K562 (cell line): ENCODE results near the gene RALGPS1. TPM values are rescaled to one million over a fixed set of nuclear protein-coding genes. Genes with fewer than 3 reads are reported as not detected.

ENCODE experiments used
- ATAC-seq: fragments of 200-7000 bp; cut with Tn5 transposase; 3 replicates; pipeline ENCODE4 v1.9.1; 2020; ENCODE audit warnings: moderate library complexity
- BruUV-seq: library from RNA; stranded (reverse); fragments of 400-500 nt; replicated peaks from 2 replicates; lab custom pipeline; 2021; lab: Mats Ljungman, UMichigan
- CTCF ChIA-PET: fragments of 300-600 bp; formaldehyde crosslinking; extraction: SDS; loops from one replicate; lab custom pipeline; 2021; ENCODE audit warnings: low intra/inter-chr PET ratio; lab: Yijun Ruan, JAX
- POLR2A ChIA-PET: fragments of 300-600, 350-650 bp; sonication (Branson Sonifier 250); formaldehyde crosslinking; extraction: SDS; loops from one replicate; lab custom pipeline; 2021; ENCODE audit warnings: antibody characterized with exemption, inconsistent platforms; lab: Yijun Ruan, JAX
- DNase-seq, 4 experiments: peaks; one replicate each; pipeline versions ENCODE4 v3.0.0 to v3.0.0-alpha.2; 2011 to 2018; ENCODE audit warnings: low spot score in 3 of 4, mixed read lengths in 3 of 4; ENCODE audit errors: extremely low read depth in 1 of 4
- FAIRE-seq: peaks from 2 replicates; lab custom pipeline; 2011; peaks lifted over from hg19 to GRCh38; lab: Jason Lieb, UNC
- H2AFZ ChIP-seq: 2 replicates; pipeline ENCODE4 v1.6.0; 2011; ENCODE audit warnings: low read depth, low read length, control low read depth, inconsistent platforms
- H3K27ac ChIP-seq: fragments of 200-600 bp; 3 replicates; pipeline ENCODE4 v1.8.0; 2011; ENCODE audit warnings: low read depth, mild to moderate bottlenecking, control low read depth, inconsistent platforms, low read length, moderate library complexity, mixed read lengths; ENCODE audit errors: extremely low read depth
- H3K27me3 ChIP-seq, 2 experiments: fragments of 300-600 bp in 1 of 2; 2 replicates in 1 of 2; 3 replicates in 1 of 2; pipeline versions ENCODE4 v1.6.0 to v1.8.0; 2011; ENCODE audit warnings: inconsistent platforms in 2 of 2, low read length in 2 of 2, mild to moderate bottlenecking in 1 of 2, mixed read lengths in 1 of 2, moderate library complexity in 1 of 2; ENCODE audit not compliant: control insufficient read depth in 2 of 2, insufficient read depth in 2 of 2
- H3K36me3 ChIP-seq: fragments of 300-600 bp; 3 replicates; pipeline ENCODE4 v1.8.0; 2011; ENCODE audit warnings: mild to moderate bottlenecking, low read length, inconsistent platforms; ENCODE audit not compliant: control insufficient read depth, insufficient read depth
- H3K4me1 ChIP-seq, 2 experiments: fragments of 200-600 bp in 1 of 2; replicated peaks in 1 of 2; 2 replicates in 1 of 2; 3 replicates in 1 of 2; pipeline versions ENCODE4 v1.5.1 to v1.8.0; 2011; ENCODE audit warnings: inconsistent platforms in 2 of 2, low read length in 2 of 2, mild to moderate bottlenecking in 1 of 2, mixed read lengths in 1 of 2, moderate library complexity in 1 of 2; ENCODE audit not compliant: control insufficient read depth in 2 of 2, insufficient read depth in 2 of 2
- H3K4me2 ChIP-seq: 2 replicates; pipeline ENCODE4 v1.6.1; 2011; ENCODE audit warnings: low read length, control low read depth, inconsistent platforms, mixed read lengths; ENCODE audit not compliant: insufficient read depth
- H3K4me3 ChIP-seq: fragments of 200-600 bp; sonication (generic), shearing (Covaris generic); 2 replicates; pipeline ENCODE4 v1.5.1; 2016; ENCODE audit warnings: control low read depth, inconsistent platforms
- H3K79me2 ChIP-seq: fragments of 200-600 bp; 3 replicates; pipeline ENCODE4 v1.8.0; 2011; ENCODE audit warnings: low read length, inconsistent platforms; ENCODE audit not compliant: control insufficient read depth, insufficient read depth
- H3K9ac ChIP-seq, 2 experiments: 2 replicates each; pipeline versions ENCODE4 v1.6.0 to v1.6.1; 2011; ENCODE audit warnings: low read depth in 2 of 2, low read length in 2 of 2, control low read depth in 1 of 2, inconsistent platforms in 1 of 2, mild to moderate bottlenecking in 1 of 2, mixed read lengths in 1 of 2; ENCODE audit not compliant: insufficient read depth in 1 of 2
- H3K9me1 ChIP-seq: one replicate; pipeline ENCODE4 v1.6.0; 2011; ENCODE audit warnings: inconsistent platforms, mild to moderate bottlenecking, low read length, moderate library complexity; ENCODE audit not compliant: control insufficient read depth, insufficient read depth
- H3K9me3 ChIP-seq: replicated peaks from 2 replicates; pipeline ENCODE4 v1.5.1; 2011; ENCODE audit warnings: low read depth, low read length, inconsistent platforms; ENCODE audit not compliant: control insufficient read depth, insufficient read depth
- H4K20me1 ChIP-seq: replicated peaks from 2 replicates; pipeline ENCODE4 v1.6.1; 2011; ENCODE audit warnings: low read length, inconsistent platforms, mixed read lengths; ENCODE audit not compliant: control insufficient read depth, insufficient read depth
- BCOR ChIP-seq: fragments of 450-650 bp; IDR thresholded peaks from 2 replicates; pipeline ENCODE4 v1.6.1; 2016
- CBX1 ChIP-seq: sonication (generic); IDR thresholded peaks from 2 replicates; pipeline ENCODE4 v1.6.1; 2016; ENCODE audit warnings: antibody characterized with exemption, low read depth, mild to moderate bottlenecking
- ETS2 ChIP-seq: IDR thresholded peaks from 2 replicates; pipeline ENCODE4 v1.6.1; 2016; ENCODE audit warnings: borderline replicate concordance, missing genetic modification characterization, mild to moderate bottlenecking, moderate library complexity, missing compliant biosample characterization; ENCODE audit not compliant: poor library complexity, severe bottlenecking
- FOSL1 ChIP-seq: fragments of 200-800 bp; sonication (Bioruptor generic); conservative IDR thresholded peaks from 2 replicates; pipeline ENCODE4 v1.6.1; 2016; ENCODE audit warnings: missing genetic modification characterization, missing compliant biosample characterization
- HLTF ChIP-seq: fragments of 450-650 bp; IDR thresholded peaks from 2 replicates; pipeline ENCODE4 v1.6.1; 2016
- KLF10 ChIP-seq: fragments of 250-450 bp; sonication (Bioruptor Pico); IDR thresholded peaks from 2 replicates; pipeline ENCODE4 v1.6.1; 2021; ENCODE audit warnings: matching md5 sums
- STAT5B ChIP-seq: fragments of 250-450 bp; sonication (Bioruptor Pico); IDR thresholded peaks from 2 replicates; pipeline ENCODE4 v1.8.0; 2021; ENCODE audit warnings: mild to moderate bottlenecking, inconsistent platforms
- WGBS: fragments of 100-300 bp; shearing (Covaris generic); methylation state at CpG from one replicate; pipeline ENCODE4 v1.1.6; 2016; ENCODE audit warnings: low coverage, mixed read lengths; ENCODE audit not compliant: insufficient coverage; ENCODE audit errors: missing lambda C conversion rate; 5-methylcytosine and 5-hydroxymethylcytosine counted together
- in situ Hi-C: fragments of 300-500 bp; cut with MboI; formaldehyde crosslinking; loops from 4 replicates; pipeline ENCODE4 v1.15.0; 2018; ENCODE audit warnings: inconsistent platforms, mixed read lengths
- intact Hi-C: fragments of 100-400 bp; cut with micrococcal nuclease; formaldehyde crosslinking; loops from 2 replicates; pipeline ENCODE4 v1.14.2; 2022
- polyA plus RNA-seq, 8 experiments: library from polyadenylated mRNA; depleted of rRNA in 4 of 8; stranded (reverse) in 5 of 8; unstranded in 3 of 8; fragments of >200 nt; fragmentation: Nextera tagmentation in 2 of 8; fragmentation: Illumina TruSeq in 1 of 8; extraction: Ambion mirVana in 2 of 8; extraction: Trizol in 1 of 8; gene quantifications; 2 replicates each; pipeline versions ENCODE4 v1.2.1 to v1.2.3, GENCODE V29; 2011 to 2014; ENCODE audit warnings: inconsistent platforms in 1 of 8, missing spikeins in 1 of 8
- total RNA-seq, 7 experiments: library from RNA; depleted of rRNA in 6 of 7; stranded (reverse); fragments of >200 nt in 6 of 7; fragmentation: Illumina TruSeq in 2 of 7; extraction: Trizol in 2 of 7; gene quantifications; 2 replicates each; pipeline versions ENCODE4 v1.2.1 to v1.2.3, GENCODE V29; 2011 to 2021; ENCODE audit warnings: low replicate concordance in 1 of 7

Gene RALGPS1
- total and polyA plus RNA-seq, 9 of the 15 experiments (the other 6 are each of a cell fraction or from before 2014, with no cell fraction given): 0.04 to 2.6 (median 1.5) TPM

- H3K4me3 ChIP-seq: no peak overlapping the region
- ChIA-PET POLR2A (interaction anchor here (0.6 to 1.2 kb wide), 6 partner anchors 10 to 73 kb away, joined by 3 to 5 read pairs (median 4); no protein-coding TSS in a partner anchor), CTCF (no interaction called here)
- ATAC-seq: no peak
- H3K4me2 ChIP-seq: no peak overlapping the region
- WGBS: 14% methylated on average over 9 of the region's 9 CpGs
- intact Hi-C loops: loop anchor here (2.0 kb wide), 1 partner anchor 64 kb away; no protein-coding TSS in a partner anchor
- H3K36me3 ChIP-seq: no peaks in the 10 kb centered on the region
- H3K9me3 ChIP-seq: no peaks in the 10 kb centered on the region
- peaks cover 4% of the 10 kb centered on the region; the same call in 1 of the 2 replicates for H4K20me1 ChIP-seq
- H3K27ac ChIP-seq: no peak overlapping the region
- no TSS peak for BruUV-seq
- no peaks in the 10 kb centered on the region for H3K9me1 ChIP-seq
- no peak for TF ChIP-seq ETS2 (tag)
- TF ChIP-seq KLF10 (CRISPR knock-in tag): no peak
- TF ChIP-seq CBX1: no peak
- peak; percentile 59 for TF ChIP-seq FOSL1 (tag)
- TF ChIP-seq STAT5B (CRISPR knock-in tag): no peak
- TF ChIP-seq BCOR: no peak
- no peak for TF ChIP-seq HLTF
- H2AFZ ChIP-seq: no peak overlapping the region
- FAIRE-seq: no peak
- peaks cover 15 to 42% of the 10 kb centered on the region in 2 experiments; a peak in 4 of 5 replicates for H3K27me3 ChIP-seq
- DNase-seq: no peak
- peaks cover 9 to 21% of the 10 kb centered on the region in 2 experiments for H3K4me1 ChIP-seq
- in situ Hi-C loops: no loop called here
- H3K9ac ChIP-seq: no peak overlapping the region
- no peaks in the 10 kb centered on the region for H3K79me2 ChIP-seq
Observed at GRCh38 chr9:127128341-127129072, 213.9 kb downstream of the RALGPS1 start.
